Trophoblast cell (in vitro differentiated cells and primary cell): ENCODE measurements around the gene FAM161A.
"Not testable (repeated sequence)": the region's sequence is repeated elsewhere in the genome, so short reads cannot be mapped to it uniquely, and the experiment has no call there.

ENCODE experiments used
- DNase-seq, 2 donors: peaks; one replicate each; pipeline ENCODE4 v3.0.0-alpha.2; 2016
- H2AFZ ChIP-seq: 2 replicates; pipeline ENCODE4 v1.6.1; 2013; ENCODE audit warnings: low read length, moderate library complexity, mild to moderate bottlenecking; ENCODE audit not compliant: insufficient read depth, poor library complexity
- H2AK5ac ChIP-seq: 2 replicates; pipeline ENCODE4 v1.6.1; 2013; ENCODE audit warnings: mild to moderate bottlenecking, low read length
- H2BK120ac ChIP-seq: 2 replicates; pipeline ENCODE4 v1.6.1; 2013; ENCODE audit warnings: low read length, mild to moderate bottlenecking, moderate library complexity; ENCODE audit not compliant: insufficient read depth, poor library complexity
- H2BK12ac ChIP-seq: 2 replicates; pipeline ENCODE4 v1.6.1; 2013; ENCODE audit warnings: mild to moderate bottlenecking, low read length, moderate library complexity
- H2BK5ac ChIP-seq: 2 replicates; pipeline ENCODE4 v1.6.1; 2013; ENCODE audit warnings: low read length, low read depth, moderate library complexity, mild to moderate bottlenecking; ENCODE audit not compliant: poor library complexity
- H3K14ac ChIP-seq: 2 replicates; pipeline ENCODE4 v1.6.1; 2013; ENCODE audit warnings: mild to moderate bottlenecking, low read length
- H3K18ac ChIP-seq: 2 replicates; pipeline ENCODE4 v1.6.1; 2013; ENCODE audit warnings: mild to moderate bottlenecking, low read length
- H3K23ac ChIP-seq: 2 replicates; pipeline ENCODE4 v1.6.1; 2013; ENCODE audit warnings: low read length
- H3K27ac ChIP-seq: 2 replicates; pipeline ENCODE4 v1.5.1; 2013; ENCODE audit warnings: low read depth, mild to moderate bottlenecking, inconsistent platforms, low read length, moderate library complexity
- H3K27me3 ChIP-seq: 2 replicates; pipeline ENCODE4 v1.6.1; 2013; ENCODE audit warnings: inconsistent platforms, mild to moderate bottlenecking, low read length, moderate library complexity; ENCODE audit not compliant: insufficient read depth
- H3K36me3 ChIP-seq, 2 experiments: 1 replicate in 1 of 2; 2 replicates in 1 of 2; pipeline ENCODE4 v1.6.1; 2013; ENCODE audit warnings: low read length in 2 of 2, mild to moderate bottlenecking in 2 of 2, moderate library complexity in 1 of 2; ENCODE audit not compliant: insufficient read depth in 2 of 2, control insufficient read depth in 1 of 2
- H3K4ac ChIP-seq: 2 replicates; pipeline ENCODE4 v1.6.1; 2013; ENCODE audit warnings: low read depth, mild to moderate bottlenecking, low read length, moderate library complexity
- H3K4me1 ChIP-seq, 2 experiments: 1 replicate in 1 of 2; 2 replicates in 1 of 2; pipeline ENCODE4 v1.6.1; 2013; ENCODE audit warnings: low read length in 2 of 2, mild to moderate bottlenecking in 2 of 2, moderate library complexity in 1 of 2; ENCODE audit not compliant: insufficient read depth in 2 of 2, control insufficient read depth in 1 of 2
- H3K4me2 ChIP-seq: 2 replicates; pipeline ENCODE4 v1.6.1; 2013; ENCODE audit warnings: inconsistent platforms, mild to moderate bottlenecking, low read length, moderate library complexity
- H3K4me3 ChIP-seq: 2 replicates; pipeline ENCODE4 v1.5.1; 2013; ENCODE audit warnings: mild to moderate bottlenecking, low read depth, low read length, inconsistent platforms
- H3K79me1 ChIP-seq: one replicate; pipeline ENCODE4 v1.6.1; 2013; ENCODE audit warnings: low read length
- H3K79me2 ChIP-seq: 2 replicates; pipeline ENCODE4 v1.6.1; 2013; ENCODE audit warnings: low read length, mild to moderate bottlenecking; ENCODE audit not compliant: control insufficient read depth, insufficient read depth, poor library complexity
- H3K9ac ChIP-seq: 2 replicates; pipeline ENCODE4 v1.6.1; 2013; ENCODE audit warnings: mild to moderate bottlenecking, low read length
- H3K9me3 ChIP-seq: 2 replicates; pipeline ENCODE4 v1.6.1; 2013; ENCODE audit warnings: low read depth, mild to moderate bottlenecking, control low read depth, inconsistent platforms, low read length; ENCODE audit not compliant: insufficient read depth
- H4K12ac ChIP-seq: 2 replicates; pipeline ENCODE4 v1.6.1; 2013; ENCODE audit warnings: low read depth, mild to moderate bottlenecking, low read length, moderate library complexity
- H4K8ac ChIP-seq: 2 replicates; pipeline ENCODE4 v1.6.1; 2013; ENCODE audit warnings: low read depth, mild to moderate bottlenecking, low read length, moderate library complexity
- H4K91ac ChIP-seq: one replicate; pipeline ENCODE4 v1.6.1; 2013; ENCODE audit warnings: low read depth, mild to moderate bottlenecking, low read length, moderate library complexity
- WGBS: extraction: QIAGEN DNeasy Blood & Tissue Kit; methylation state at CpG from one replicate; pipeline ENCODE4 v1.1.7; 2013; ENCODE audit warnings: missing lambda C conversion rate; ENCODE audit not compliant: insufficient read length, insufficient coverage; ENCODE audit errors: extremely low coverage; 5-methylcytosine and 5-hydroxymethylcytosine counted together

The FAM161A gene

GRCh38 chr2:61822255-61822654 lies 31.6 kb downstream of the FAM161A start:
- Histone ChIP-seq H3K4me1 (no peaks in the 10 kb centered on the region), H3K9ac (no peak overlapping the region), H4K8ac (no peak overlapping the region), H2BK5ac (no peak overlapping the region), H3K4me3 (no peak overlapping the region), H2AK5ac (no peak overlapping the region), H2AFZ (no peak overlapping the region), H3K18ac (no peak overlapping the region), H3K27me3 (no peaks in the 10 kb centered on the region), H2BK12ac (no peak overlapping the region), H3K9me3 (no peaks in the 10 kb centered on the region), H3K23ac (no peak overlapping the region), H3K79me1 (no peaks in the 10 kb centered on the region), H4K91ac (no peak overlapping the region), H3K14ac (no peak overlapping the region), H3K4ac (no peak overlapping the region), H4K12ac (no peak overlapping the region), H3K27ac (no peak overlapping the region), H2BK120ac (no peak overlapping the region), H3K4me2 (no peak overlapping the region), H3K79me2 (no peaks in the 10 kb centered on the region), H3K36me3 (no peaks in the 10 kb centered on the region)
- no CpG with 5 or more reads among the region's 2 CpGs for WGBS
- no peak for DNase-seq

DNA sequence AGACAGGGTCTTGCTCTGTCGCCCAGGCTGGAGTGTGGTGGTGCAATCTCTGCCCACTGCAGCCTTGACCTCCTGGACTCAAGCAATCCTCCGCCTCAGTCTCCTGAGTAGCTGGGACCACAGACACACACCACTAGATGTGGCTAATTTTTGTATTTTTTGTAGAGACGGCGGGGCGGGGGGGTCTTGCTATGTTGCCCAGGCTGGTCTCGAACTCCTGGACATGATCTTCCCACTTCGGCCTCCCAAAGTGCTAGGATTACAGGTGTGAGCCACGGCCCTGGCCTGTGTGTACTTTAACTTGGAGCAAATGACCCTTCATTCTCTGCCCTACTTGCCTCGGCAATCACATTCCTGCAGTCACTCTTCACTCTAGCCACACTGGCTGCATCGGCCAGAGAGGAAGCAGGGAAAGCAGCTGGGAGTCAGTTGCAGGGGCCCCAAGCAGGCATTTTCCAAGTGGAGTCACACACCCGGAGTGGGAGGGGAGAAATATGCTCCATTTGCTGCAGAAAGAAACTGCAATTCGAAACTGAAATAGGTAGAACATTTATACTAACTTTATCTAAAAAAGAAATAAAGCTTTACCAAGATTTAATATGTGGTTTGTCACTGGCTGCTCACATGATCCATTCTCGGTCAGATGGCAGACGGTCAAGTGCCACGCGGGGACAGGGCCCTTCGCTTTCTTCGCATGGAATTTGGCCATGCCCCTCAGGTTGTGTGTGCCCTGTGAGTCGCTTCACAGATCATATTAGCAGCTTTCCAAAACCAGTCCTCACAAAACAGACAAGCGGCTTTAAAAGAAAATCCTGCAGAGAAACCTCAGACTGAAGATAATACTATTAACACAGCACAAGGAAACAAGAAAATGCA lies 37.1 kb downstream of the FAM161A start:
- H4K91ac ChIP-seq: no peak overlapping the region
- H3K9ac ChIP-seq: no peak overlapping the region
- H2AK5ac ChIP-seq: no peak overlapping the region
- peaks cover 0 to 3% of the 10 kb centered on the region in 2 experiments for H3K4me1 ChIP-seq
- no peaks in the 10 kb centered on the region for H3K79me1 ChIP-seq
- H2BK120ac ChIP-seq: no peak overlapping the region
- H3K27me3 ChIP-seq: no peaks in the 10 kb centered on the region
- no peak overlapping the region for H3K23ac ChIP-seq
- no peak overlapping the region for H4K12ac ChIP-seq
- no peak overlapping the region for H3K4ac ChIP-seq
- no peaks in the 10 kb centered on the region for H3K9me3 ChIP-seq
- no peak overlapping the region for H3K4me3 ChIP-seq
- H3K14ac ChIP-seq: no peak overlapping the region
- H3K4me2 ChIP-seq: no peak overlapping the region
- no CpG with 5 or more reads among the region's 20 CpGs for WGBS
- H3K27ac ChIP-seq: no peak overlapping the region
- no peaks in the 10 kb centered on the region for H3K36me3 ChIP-seq
- H2BK12ac ChIP-seq: no peak overlapping the region
- no peak overlapping the region for H2AFZ ChIP-seq
- no peak for DNase-seq
- H3K18ac ChIP-seq: no peak overlapping the region
- no peak overlapping the region for H4K8ac ChIP-seq
- H2BK5ac ChIP-seq: no peak overlapping the region
- no peaks in the 10 kb centered on the region for H3K79me2 ChIP-seq

DNA sequence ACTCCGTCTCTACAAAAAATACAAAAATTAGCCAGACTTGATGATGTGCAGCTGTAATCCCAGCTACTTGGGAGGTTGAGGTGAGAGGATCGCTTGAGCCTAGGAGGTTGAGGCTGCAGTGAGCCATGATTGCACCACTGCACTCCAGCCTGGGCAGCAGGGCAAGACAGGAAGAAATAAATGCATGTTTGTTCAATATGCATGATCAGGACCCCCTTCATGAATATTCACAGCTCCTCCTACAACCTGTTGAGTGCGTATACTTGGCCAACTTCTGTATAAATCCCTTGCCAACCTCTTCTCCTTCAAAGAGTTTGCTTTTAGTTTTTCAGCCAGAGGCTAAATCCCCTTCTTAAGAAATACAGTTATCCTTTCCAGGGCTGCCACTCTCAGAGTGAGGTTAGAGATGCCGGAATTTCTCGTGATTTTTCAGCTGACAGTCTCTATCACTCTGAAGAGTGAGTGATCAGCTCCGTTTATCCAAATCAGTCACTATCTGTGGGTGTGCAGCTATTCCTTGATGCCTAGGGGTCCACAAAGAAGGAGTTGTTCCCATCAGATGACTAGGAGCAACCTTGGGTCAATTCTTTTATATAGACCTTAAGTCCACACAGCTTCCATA lies 39.2 kb downstream of the FAM161A start:
- WGBS: no CpG with 5 or more reads among the region's 6 CpGs
- no peak overlapping the region for H4K12ac ChIP-seq
- no peak overlapping the region for H2BK120ac ChIP-seq

GRCh38 chr2:61813314-61813713 lies 40.5 kb downstream of the FAM161A start:
- H4K8ac ChIP-seq, H2BK12ac ChIP-seq, H3K79me1 ChIP-seq, H2AFZ ChIP-seq, H3K4me3 ChIP-seq, H3K14ac ChIP-seq, H3K4ac ChIP-seq, H2AK5ac ChIP-seq, H3K18ac ChIP-seq, H2BK5ac ChIP-seq, H3K27me3 ChIP-seq, H3K23ac ChIP-seq, DNase-seq, H3K4me2 ChIP-seq, H3K36me3 ChIP-seq, H3K27ac ChIP-seq, H3K4me1 ChIP-seq, H4K91ac ChIP-seq, H2BK120ac ChIP-seq, H4K12ac ChIP-seq, H3K79me2 ChIP-seq, H3K9me3 ChIP-seq, H3K9ac ChIP-seq: not testable (repeated sequence)
- no CpG with 5 or more reads among the region's 3 CpGs for WGBS

More for the DNA sequence above, 39.2 kb downstream of the FAM161A start:
- H3K4me1 ChIP-seq: peaks cover 0 to 3% of the 10 kb centered on the region in 2 experiments
- H2AK5ac ChIP-seq: no peak overlapping the region
- H3K9ac ChIP-seq: no peak overlapping the region
- no peak overlapping the region for H3K27ac ChIP-seq
- H3K9me3 ChIP-seq: no peaks in the 10 kb centered on the region
- H3K4me3 ChIP-seq: no peak overlapping the region
- H2BK12ac ChIP-seq: no peak overlapping the region
- H4K91ac ChIP-seq: no peak overlapping the region
- no peak overlapping the region for H3K4ac ChIP-seq
- H3K36me3 ChIP-seq: no peaks in the 10 kb centered on the region
- H3K27me3 ChIP-seq: no peaks in the 10 kb centered on the region
- H3K14ac ChIP-seq: no peak overlapping the region
- no peak overlapping the region for H3K4me2 ChIP-seq
- H2AFZ ChIP-seq: no peak overlapping the region
- no peak for DNase-seq
- no peak overlapping the region for H3K18ac ChIP-seq
- no peak overlapping the region for H3K23ac ChIP-seq
- H3K79me1 ChIP-seq: no peaks in the 10 kb centered on the region
- H3K79me2 ChIP-seq: no peaks in the 10 kb centered on the region
- no peak overlapping the region for H4K8ac ChIP-seq
- H2BK5ac ChIP-seq: no peak overlapping the region
